Hippocampal formation (tissue), 2 donors: Measurements from ENCODE around the gene CERS6.

Experiments
- DNase-seq, 2 donors: peaks; one replicate each; lab custom pipeline; 2025; lab: John Stamatoyannopoulos, UW

CERS6 gene

DNA sequence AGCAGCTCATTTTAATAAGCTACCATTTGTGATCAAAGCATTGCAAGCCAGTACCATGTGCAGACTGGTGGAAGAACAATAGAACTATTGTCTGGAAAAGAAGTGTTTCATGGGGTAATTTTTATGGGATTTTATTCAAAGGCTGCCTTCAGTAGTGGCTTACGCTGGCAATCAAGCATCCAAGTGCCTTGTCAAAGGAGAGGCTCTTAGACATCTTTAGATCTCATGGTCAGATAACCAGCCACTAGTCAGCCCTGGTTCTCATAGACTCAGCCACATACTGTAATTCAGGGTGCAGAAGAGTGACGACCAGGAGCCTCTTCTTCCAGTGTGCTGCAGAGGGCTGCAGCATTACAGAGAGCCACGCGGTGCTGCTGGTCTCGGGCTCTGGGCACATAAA, 247.9 kb downstream of the CERS6 start:
- peak in 1 of 2 donors; percentile 46 for DNase-seq

DNA sequence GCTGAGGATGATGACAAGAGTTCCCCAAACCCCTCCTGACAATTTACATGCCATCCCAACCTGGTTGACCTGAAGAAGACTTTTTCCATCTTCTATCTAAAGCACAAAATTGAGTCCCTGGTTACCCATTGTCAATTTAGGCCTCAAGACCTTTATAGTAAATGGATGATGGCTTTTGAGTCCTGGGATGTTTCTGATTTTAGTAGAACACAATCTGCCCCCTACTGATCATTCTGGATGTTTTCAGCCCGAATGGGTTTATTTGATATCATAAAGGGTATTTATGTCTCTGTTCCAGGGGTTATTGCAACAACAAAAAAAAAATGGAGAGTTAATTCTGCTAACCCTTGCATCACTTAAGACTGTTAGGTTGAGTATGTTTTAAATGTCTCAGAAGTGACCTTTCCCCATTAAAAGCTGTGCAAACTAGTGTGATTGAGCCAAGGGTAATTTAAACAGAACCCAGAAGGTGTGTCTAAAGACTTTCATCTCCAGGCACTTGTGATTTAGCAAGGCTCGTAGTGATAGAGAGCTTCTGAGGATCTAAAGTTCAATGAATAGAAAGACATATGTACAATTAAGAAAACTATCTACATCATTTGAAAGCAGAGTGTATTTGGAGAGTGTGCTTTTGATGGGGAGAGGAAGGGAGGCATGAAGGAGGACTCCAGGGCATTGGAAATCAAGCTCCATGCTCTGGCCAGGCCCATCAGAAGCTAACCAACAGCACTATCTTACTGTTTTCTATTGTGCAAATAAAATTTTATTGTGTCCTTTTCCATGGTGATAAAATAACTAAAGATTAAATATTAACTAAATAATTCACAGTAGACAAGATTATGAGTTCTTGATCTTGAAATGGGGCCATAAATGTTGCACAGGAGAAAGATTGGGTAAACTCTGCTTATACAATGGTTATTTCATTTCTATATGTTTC, 249.7 kb downstream of the CERS6 start:
- peak in 1 of 2 donors; percentile 37 for DNase-seq

DNA sequence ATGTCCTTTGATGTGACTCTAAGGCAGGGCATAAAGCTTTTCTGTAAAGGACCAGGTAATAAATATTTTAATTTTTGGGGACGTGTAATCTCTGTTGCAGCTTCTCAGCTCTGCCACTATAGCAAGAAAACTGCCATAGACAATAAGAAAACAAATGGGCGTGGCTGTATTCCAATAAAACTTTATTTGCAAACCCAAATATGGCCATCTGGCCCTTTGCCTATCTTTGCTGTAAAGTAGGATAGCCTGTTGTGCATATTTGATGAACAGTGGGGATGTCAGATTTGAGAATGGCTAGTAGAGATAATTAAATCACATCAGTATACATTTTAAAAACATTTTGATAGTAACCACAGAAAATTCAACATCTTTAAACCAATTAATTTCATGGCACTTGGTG, 250.7 kb downstream of the CERS6 start:
- DNase-seq = no peak

DNA sequence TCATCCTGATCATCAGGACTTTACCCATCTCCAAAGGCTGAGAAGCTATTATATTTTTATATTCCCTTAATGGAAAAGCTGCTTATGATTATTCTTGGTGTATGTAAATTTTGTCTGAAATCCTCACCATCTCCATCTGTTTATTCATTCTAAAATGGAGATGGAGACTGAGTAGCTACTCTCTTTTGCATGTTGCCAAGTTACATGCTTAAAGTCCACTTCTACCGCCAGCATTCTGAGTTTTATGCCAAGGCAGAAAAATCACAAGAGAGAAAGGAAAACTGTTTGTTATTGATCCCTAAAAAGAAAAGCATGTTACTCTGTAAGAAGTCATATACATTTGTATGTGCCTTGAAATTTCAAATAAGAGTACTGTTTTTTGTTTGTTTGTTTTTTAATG, 252.0 kb downstream of the CERS6 start:
- no peak for DNase-seq

DNA sequence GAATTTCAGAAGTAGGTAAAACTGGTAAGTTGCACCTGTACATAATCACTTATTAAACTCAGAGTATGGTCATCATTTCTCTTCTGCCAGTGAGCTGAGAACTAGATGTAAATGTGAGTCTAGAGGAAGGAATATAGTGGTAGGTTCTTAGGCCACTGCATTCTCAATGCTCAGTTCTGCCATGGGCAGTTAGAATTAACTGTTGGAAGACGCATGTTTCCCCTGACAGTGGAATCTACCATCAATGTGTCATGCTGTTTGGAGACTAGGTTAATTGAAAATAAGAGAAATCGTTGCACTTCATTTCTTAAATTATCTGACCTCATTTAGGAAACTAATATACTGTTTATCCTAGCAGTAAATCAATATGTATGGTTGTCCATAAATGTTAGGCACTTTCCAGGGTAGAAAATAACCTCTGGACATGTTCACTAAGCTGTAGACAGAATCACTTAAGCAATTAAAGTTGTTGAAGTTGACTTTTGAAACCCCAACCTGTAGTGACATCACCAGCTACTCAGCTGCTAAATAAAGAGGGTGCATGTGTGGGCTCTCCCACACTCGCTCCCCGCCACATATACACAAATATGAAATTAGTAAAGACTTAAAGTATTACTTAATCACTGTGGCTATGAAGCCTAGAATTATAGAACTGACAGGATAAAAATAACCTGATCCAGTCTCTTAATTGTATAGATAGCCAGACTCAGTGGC, 254.8 kb downstream of the CERS6 start:
- no peak for DNase-seq

DNA sequence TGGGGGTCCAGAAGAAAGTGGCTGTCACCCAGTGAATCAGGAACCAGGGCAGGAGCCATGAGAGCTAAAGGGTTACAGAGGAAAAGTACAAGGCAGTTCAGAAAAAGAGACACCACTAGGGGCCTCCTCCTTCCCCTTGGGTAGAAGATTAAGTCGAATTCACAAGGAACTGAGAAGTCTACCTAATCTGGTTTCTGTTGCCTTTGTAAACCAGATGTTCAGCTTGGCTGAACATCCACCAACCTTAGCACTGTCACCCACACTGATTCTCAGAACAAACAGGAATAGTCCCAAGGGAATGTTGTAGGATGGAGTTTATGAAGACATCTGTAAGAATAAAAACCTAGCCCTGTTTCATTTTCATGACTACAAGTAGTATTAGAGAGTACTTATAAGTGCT, 256.0 kb downstream of the CERS6 start:
- DNase-seq = no peak

DNA sequence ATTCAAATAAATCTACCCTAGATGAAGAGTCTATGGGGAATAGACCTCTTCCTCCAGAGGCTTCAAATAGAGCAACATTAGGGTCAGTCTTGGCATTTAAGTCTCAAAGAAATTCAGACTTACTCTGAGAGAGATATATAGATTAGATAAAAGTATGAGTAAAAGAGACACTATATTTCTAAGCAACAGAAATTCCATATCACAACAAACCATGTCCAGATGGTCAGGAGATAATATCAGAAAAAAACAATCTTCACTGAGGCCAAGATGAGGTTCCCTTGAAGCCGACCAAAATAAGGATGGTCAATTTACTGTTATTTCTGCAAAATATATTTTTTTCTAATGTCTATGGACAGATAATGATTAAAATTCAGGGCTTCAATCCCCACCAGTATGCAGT, 257.3 kb downstream of the CERS6 start:
- no peak for DNase-seq

DNA sequence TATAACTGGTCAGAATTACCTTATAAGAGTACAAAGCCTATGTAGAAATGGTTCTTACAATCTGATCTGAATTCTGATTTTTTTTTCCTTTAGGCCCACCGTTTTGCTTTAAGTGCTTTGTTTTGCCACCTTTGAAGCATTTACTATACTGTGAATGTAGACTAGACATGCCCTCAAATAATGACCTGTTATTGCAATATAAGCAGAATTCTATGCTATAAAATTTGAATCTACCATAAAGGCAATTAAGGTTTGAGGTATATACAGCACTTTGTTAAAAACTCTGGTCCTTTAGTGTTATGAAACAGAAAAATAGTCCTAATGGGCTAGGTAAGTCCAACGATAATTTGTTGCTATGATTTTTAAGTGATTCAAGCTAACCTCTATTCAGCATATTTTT, 259.8 kb downstream of the CERS6 start:
- no peak for DNase-seq

DNA sequence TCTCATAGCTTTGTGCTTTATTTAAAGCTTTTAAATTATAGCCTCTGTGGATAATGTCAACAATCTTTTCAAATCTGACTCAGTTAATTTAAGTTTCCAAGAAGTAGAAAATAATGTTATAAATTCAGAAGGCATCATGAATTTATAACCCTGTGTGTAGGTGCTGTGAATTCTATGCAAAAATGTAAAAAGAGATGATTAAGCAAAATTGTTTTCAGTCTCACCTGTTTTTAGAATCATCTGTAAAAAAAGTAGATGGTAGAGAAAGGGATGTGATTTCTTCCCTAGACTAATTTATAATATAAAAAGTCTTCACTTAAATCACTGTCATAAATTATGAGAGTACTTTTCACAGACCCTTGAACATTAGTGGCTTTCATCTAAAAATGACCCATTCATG, 260.8 kb downstream of the CERS6 start:
- DNase-seq = no peak

DNA sequence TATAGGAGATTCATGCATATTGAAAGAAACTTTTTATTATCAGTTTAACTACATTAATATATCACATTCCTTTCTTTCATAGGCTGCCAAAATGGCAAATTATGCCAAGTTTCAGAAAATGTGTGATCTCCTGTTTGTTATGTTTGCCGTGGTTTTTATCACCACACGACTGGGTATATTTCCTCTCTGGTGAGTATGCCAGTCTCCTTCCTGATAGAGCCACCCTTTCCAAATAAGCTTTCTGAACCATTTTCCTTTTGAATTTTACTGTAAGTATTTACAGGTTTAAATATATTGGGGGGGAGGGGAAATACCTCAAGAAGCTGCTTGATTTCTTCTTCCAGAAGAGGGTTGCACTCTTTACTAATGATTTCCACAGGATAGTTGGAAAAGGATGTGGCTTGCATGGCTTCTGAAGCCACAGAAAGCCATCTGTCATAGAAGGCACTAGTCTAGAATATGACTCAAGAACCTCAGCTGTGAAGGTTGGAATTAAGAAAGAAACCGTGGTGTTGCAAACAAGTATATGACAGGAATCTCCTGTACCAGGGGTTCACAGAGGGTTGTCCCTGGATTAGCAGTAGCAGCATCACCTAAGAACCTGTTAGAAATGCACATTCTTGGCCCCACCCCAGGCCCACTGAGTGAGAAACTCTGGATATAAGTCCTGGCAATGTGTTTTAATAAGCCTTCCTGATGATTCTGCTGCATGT, 261.9 kb downstream of the CERS6 start:
- no peak for DNase-seq

DNA sequence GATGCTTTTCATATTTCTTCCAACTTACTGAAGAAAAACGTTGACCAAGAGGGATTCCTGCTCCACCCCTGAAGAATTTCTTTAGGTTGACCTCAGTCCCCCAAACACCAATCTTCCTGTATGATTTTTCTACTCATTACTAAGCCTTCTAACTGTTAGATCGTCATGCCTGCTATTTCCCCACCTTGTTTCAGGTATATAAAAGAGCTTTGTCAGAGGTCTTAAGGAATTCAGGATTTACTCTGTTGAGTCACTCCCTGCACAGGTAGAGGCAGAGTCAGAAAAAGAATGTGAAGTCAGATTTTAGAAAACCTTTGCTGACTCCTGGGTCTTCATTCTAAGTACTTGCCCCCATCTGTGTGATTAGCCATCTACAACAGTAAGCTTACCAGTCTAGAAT, 262.6 kb downstream of the CERS6 start:
- DNase-seq = no peak

DNA sequence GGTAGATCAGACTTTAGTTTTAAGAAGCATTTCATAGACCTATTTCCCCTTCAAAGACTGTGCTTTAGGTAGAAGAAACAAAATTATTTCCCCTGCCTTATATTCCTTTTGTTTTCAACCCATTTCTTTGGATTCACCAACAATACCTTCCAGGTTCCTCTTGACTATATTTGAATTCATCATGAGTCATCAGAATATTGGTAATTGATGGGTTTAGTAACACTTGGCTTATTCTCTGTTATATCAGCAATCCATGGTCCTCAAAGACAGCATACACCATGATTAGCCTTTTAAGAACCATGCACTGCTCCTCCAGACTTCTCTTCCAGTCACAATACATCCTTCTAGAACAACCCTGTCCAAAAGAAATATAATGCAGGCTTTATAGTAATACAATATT, 263.4 kb downstream of the CERS6 start:
- DNase-seq = no peak

DNA sequence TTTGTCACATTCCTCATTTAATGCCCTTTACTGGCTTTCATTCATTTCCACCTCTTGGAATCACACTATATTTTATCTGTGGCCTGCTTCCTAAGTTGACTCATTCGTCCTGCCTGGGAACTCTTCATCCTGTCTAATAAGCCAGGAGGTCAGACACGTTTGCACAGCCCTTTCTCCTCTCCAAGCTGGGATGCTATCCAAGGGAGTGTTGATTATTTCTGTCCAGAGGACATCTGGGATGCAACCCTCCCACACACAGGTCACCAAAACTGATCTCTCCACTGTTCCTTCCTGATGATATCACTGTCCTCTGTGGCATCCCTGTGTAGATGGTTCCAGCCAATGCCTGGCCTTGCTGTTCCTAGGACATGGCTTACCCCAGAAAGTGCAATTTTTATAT, 266.5 kb downstream of the CERS6 start:
- DNase-seq = no peak

DNA sequence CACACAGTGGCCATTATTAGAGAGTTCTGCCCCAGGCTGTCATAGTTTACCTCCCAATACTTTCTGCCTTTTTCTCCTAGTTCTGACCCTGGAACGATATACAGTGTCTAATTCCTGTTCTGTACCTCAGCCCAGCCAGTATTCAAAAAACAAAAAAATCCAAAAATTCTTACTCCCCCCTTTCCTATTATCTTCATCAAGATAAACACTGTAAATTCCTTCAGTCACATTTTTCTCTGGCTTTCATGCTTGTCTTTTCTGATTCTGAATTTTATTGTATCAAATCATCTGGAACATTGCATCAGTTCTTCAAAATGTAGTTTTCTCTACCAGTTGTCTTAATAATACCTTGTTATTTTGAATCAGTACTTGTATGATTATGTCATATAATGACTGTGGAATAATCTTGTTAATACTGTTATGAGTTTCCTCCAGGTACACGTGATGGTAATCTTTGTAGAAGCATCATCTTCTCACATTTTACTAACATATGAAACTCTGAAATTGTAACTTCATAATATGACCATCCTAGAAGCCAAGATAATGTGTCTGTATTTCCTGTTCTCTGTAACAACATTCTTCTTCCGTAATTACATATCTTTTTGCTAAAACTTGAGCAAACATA, 267.3 kb downstream of the CERS6 start:
- no peak for DNase-seq

DNA sequence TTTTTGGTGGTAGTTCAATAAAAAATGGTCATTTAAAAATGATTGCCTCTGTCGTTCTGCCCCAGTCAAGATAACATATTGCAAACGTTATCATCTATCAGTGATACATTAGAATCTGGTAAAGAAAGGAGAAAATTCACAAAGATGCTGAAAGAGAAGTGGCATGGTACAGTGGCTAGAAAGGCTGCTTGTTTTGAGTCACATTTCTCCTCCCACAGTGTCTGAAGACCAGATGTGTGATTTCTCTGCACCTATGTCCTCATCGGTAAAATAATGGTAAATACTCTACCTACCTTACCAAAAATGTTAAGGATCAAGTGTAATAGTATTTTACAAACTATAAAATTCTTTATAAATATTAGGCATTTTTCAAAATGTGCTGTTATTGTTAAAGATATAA, 270.3 kb downstream of the CERS6 start:
- no peak for DNase-seq

DNA sequence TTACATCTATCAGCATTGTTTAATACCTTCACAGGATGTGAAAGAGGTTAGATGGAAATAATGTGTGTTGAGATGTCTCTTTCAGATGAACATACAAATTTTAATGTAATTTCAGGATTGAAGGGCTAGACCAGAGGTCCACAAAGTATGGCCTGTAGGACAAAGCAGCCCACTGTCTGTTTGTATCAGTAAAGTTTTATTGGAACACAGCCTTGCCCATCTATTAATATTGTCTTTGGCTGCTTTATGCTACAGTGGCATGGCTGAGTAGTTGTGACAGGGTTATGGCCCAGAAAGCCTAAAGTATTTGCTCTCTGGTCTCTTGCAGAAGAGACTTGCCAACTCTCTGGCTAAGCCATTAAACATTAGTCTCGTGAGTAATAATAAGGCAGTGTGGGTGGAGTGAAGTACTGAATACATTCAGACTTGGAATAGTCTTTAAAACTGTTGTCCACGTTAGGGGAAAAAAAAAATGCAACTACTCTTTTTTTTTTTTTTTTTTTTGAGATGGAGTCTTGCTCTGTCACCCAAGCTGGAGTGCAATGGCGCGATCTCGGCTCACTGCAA, 271.9 kb downstream of the CERS6 start:
- no peak for DNase-seq

DNA sequence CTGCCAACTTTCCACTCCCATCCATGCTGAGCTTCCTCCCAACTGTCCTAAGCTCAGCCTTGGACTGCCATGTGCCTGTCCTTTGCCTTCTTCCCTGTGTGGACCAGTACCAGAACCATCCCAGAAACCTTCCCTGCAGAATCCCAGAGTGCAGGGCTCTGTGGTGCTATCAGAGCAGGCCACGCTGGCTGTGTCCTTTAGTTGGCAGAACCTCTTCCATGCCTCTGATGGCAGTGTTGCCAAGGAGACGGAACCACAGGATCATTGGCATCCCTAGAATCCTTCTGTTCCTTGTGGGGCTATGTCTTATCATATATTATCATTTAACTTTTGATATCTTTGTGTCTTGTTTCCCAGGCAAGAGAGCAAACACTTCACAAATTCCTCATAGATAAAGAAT, 273.4 kb downstream of the CERS6 start:
- no peak for DNase-seq

DNA sequence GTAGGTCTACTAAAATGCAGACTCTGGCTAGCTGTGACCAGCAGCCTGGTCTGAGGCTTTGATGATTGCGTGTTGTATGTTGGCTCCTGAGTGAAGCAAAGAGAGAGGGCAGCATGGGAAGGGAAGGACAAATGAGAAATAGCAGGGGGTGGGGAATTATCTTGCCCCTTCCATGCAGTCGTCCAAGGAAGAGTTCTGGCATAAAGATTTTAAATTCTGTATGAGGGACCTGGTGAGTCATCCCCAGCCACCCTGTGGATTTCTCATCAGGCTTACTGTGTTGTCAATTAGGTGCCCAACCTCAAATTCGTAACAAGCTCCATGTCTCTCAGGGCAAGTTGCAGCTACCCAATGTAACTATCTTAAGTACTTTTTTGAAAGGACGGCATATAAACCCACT, 274.3 kb downstream of the CERS6 start:
- DNase-seq = no peak

DNA sequence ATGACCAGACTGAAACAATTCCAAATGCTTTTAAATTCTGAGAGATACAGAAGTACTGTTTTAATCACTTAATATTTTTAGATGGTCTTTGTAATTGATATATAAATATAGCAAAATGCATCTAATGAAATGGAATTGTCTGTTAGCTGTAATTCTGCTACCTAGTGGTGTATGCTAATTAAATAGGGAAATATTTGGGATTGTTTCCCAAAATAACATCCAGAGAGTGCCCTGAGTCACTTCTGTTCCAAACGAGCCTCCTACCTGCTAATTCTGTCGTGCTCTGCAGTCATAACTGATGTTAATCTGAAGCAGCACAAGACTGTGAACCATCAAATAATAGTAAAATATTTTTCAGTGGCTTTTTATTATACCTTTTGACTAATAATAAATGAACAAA, 274.9 kb downstream of the CERS6 start:
- DNase-seq = no peak

DNA sequence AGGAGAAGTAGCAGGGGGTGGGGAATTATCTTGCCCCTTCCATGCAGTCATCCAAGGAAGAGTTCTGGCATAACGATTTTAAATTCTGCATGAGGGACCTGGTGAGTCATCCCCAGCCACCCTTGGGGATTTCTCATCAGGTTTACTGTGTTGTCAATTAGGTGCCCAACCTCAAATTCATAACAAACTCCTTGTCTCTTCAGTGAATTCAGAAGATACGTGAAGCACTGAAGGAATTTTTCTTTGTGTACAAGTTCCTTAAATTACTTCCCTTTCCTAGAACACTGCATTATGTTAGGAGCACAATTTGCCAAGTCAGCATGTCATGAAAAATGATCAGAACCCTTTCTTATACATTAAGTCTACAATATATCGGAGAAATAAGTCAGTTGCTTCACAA, 275.5 kb downstream of the CERS6 start:
- DNase-seq = no peak

DNA sequence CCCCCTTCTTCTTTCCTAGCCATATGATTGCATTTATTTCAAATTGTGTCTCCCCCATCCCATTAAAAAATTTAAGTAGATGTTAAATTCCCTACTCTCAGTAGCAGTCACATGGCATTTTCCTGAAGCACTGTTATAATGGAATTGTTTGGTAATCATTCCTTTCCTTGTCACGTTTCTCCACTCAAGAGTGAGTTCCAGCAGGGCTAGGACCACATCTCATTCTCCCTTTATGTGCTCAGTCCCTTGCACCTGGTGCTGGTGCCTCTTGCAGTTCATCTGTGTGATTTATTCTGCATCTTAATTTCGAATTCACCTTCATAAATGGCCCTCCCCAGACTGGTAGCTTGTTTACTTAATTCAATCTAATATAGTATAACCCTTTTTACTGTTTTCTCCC, 276.0 kb downstream of the CERS6 start:
- no peak for DNase-seq

DNA sequence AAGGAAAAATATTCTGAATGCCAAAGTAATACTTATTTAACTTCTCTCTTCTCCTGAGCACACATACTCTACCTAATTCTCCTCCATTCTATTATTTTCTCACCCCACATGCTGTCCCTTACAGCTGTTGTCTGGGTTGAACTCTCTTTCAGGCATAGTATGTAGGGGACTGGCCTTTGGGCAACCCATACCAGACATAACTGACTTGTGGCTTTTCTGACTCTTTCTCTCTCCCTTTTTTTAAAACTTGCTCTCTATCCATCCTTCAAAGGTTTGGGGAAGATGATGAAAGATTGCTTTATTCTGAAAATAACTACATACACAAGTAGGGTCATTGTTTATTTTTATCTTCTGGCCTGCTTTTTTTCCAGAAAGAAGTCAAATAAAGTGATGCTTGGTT, 276.4 kb downstream of the CERS6 start:
- no peak for DNase-seq
